ENCODE results near the gene PCDHB11.
"Not testable (repeated sequence)": the region's sequence is repeated elsewhere in the genome, so short reads cannot be mapped to it uniquely, and the experiment has no call there.

PCDHB11 gene

GRCh38 chr5:141236516-141237313 lies 37.3 kb downstream of the PCDHB11 start:
- DNase-seq (ENCODE audit: low read depth in 2 of 3, low spot score in 2 of 3) = no peak

GRCh38 chr5:141241496-141241895 lies 42.1 kb downstream of the PCDHB11 start:
- DNase-seq (ENCODE audit: low read depth in 2 of 3, low spot score in 2 of 3) = no peak

GRCh38 chr5:141245250-141245717 lies 45.9 kb downstream of the PCDHB11 start, which contains the start of gene PCDHB15:
Gene PCDHB15 (plus strand): TSS chr5:141245395. CDS start chr5:141245579, 184 bp downstream.
- no peak for DNase-seq (ENCODE audit: low read depth in 2 of 3, low spot score in 2 of 3)

- not testable (repeated sequence) for DNase-seq (ENCODE audit: low read depth in 2 of 3, low spot score in 2 of 3)
Measured at GRCh38 chr5:141246971-141247370, 47.5 kb downstream of the PCDHB11 start.

- DNase-seq (ENCODE audit: low read depth in 2 of 3, low spot score in 2 of 3) = not testable (repeated sequence)
Measured at GRCh38 chr5:141247434-141247833, 48.0 kb downstream of the PCDHB11 start.

GRCh38 chr5:141250576-141250975 lies 51.1 kb downstream of the PCDHB11 start:
- no peak for DNase-seq (ENCODE audit: low read depth in 2 of 3, low spot score in 2 of 3)

Measured in activated CD8-positive, alpha-beta memory T cell treated with anti-CD3 and anti-CD28 coated beads for 48 hours (primary cell).